GM12878 (cell line): ENCODE data around the gene DGKB. TPM values are rescaled to one million over a fixed set of nuclear protein-coding genes. Genes with fewer than 3 reads are reported as not detected.

Experiments
- ATAC-seq: fragments of 200-7000 bp; cut with Tn5 transposase; 3 replicates; pipeline ENCODE4 v1.9.1; 2020; ENCODE audit warnings: mild to moderate bottlenecking, moderate library complexity
- BruUV-seq: library from RNA; stranded (reverse); fragments of 400-500 nt; replicated peaks from 2 replicates; lab custom pipeline; 2021; lab: Mats Ljungman, UMichigan
- CTCF ChIA-PET: fragments of 300-600 bp; sonication (Branson Sonifier 250); formaldehyde crosslinking; extraction: SDS; loops from one replicate; lab custom pipeline; 2021; ENCODE audit warnings: inconsistent platforms; lab: Yijun Ruan, JAX
- POLR2A ChIA-PET: fragments of 350-600 bp; formaldehyde crosslinking; extraction: SDS; loops from one replicate; lab custom pipeline; 2021; ENCODE audit warnings: inconsistent platforms; lab: Charles Lee
- RAD21 ChIA-PET: fragments of 300-600 bp; sonication (Branson Sonifier 250); formaldehyde crosslinking; loops from one replicate; lab custom pipeline; 2023; ENCODE audit warnings: antibody characterized with exemption; ENCODE audit not compliant: unreplicated experiment; lab: Charles Lee
- SMC1A ChIA-PET: fragments of 300-600 bp; sonication (Branson Sonifier 250); formaldehyde crosslinking; loops from one replicate; lab custom pipeline; 2023; ENCODE audit not compliant: unreplicated experiment, uncharacterized antibody; lab: Charles Lee
- DNase-seq: peaks from one replicate; pipeline ENCODE4 v3.0.0-alpha.2; 2011; ENCODE audit warnings: low read depth, low spot score
- FAIRE-seq: peaks from 3 replicates; lab custom pipeline; 2011; peaks lifted over from hg19 to GRCh38; lab: Jason Lieb, UNC
- H2AFZ ChIP-seq: 2 replicates; pipeline ENCODE4 v1.6.0; 2011; ENCODE audit warnings: low read depth, low read length, control low read depth; ENCODE audit not compliant: control insufficient read depth
- H3K27ac ChIP-seq: 2 replicates; pipeline ENCODE4 v1.5.1; 2011; ENCODE audit warnings: control low read depth; ENCODE audit not compliant: control insufficient read depth, insufficient read depth
- H3K27me3 ChIP-seq, 2 experiments: replicated peaks in 1 of 2; 2 replicates each; pipeline versions ENCODE4 v1.6.0 to v1.6.1; 2011; ENCODE audit warnings: low read length in 1 of 2; ENCODE audit not compliant: control insufficient read depth in 2 of 2, insufficient read depth in 2 of 2
- H3K36me3 ChIP-seq, 2 experiments: 2 replicates each; pipeline ENCODE4 v1.5.1; 2011; ENCODE audit warnings: low read length in 1 of 2; ENCODE audit not compliant: control insufficient read depth in 2 of 2, insufficient read depth in 2 of 2
- H3K4me1 ChIP-seq: 2 replicates; pipeline ENCODE4 v1.6.1; 2011; ENCODE audit warnings: mild to moderate bottlenecking, low read length, moderate library complexity, mixed read lengths; ENCODE audit not compliant: control insufficient read depth, insufficient read depth
- H3K4me2 ChIP-seq: 2 replicates; pipeline ENCODE4 v1.6.0; 2011; ENCODE audit warnings: control low read depth; ENCODE audit not compliant: control insufficient read depth, insufficient read depth
- H3K4me3 ChIP-seq: fragments of 200-600 bp; sonication (generic); 2 replicates; pipeline ENCODE4 v1.5.1; 2016
- H3K79me2 ChIP-seq: 2 replicates; pipeline ENCODE4 v1.6.0; 2011; ENCODE audit warnings: low read length; ENCODE audit not compliant: control insufficient read depth, insufficient read depth
- H3K9ac ChIP-seq: 2 replicates; pipeline ENCODE4 v1.8.0; 2011; ENCODE audit warnings: low read length, control low read depth, mixed read lengths; ENCODE audit not compliant: control insufficient read depth, insufficient read depth
- H3K9me3 ChIP-seq: replicated peaks from 3 replicates; pipeline ENCODE4 v1.5.1; 2011; ENCODE audit warnings: mild to moderate bottlenecking, low read length; ENCODE audit not compliant: control insufficient read depth, insufficient read depth
- H4K20me1 ChIP-seq: 2 replicates; pipeline ENCODE4 v1.6.0; 2011; ENCODE audit not compliant: control insufficient read depth, insufficient read depth
- IKZF1 ChIP-seq: fragments of 450-650 bp; conservative IDR thresholded peaks from 2 replicates; pipeline ENCODE4 v1.6.1; 2017; ENCODE audit warnings: antibody characterized with exemption, mild to moderate bottlenecking
- MLLT1 ChIP-seq: fragments of 450-650 bp; IDR thresholded peaks from 2 replicates; pipeline ENCODE4 v1.6.1; 2016; ENCODE audit warnings: mild to moderate bottlenecking
- MTA2 ChIP-seq: fragments of 450-650 bp; IDR thresholded peaks from 2 replicates; pipeline ENCODE4 v1.6.1; 2016; ENCODE audit warnings: low read depth, mild to moderate bottlenecking, moderate library complexity
- NR2F1 ChIP-seq: fragments of 450-650 bp; conservative IDR thresholded peaks from 2 replicates; pipeline ENCODE4 v1.6.1; 2017; ENCODE audit warnings: mild to moderate bottlenecking
- PRDM15 ChIP-seq: fragments of 450-650 bp; formaldehyde crosslinking; IDR thresholded peaks from 2 replicates; pipeline ENCODE4 v1.4.0; 2020; ENCODE audit warnings: mild to moderate bottlenecking, moderate library complexity
- SRF ChIP-seq, 2 experiments: IDR thresholded peaks; 2 replicates each; pipeline ENCODE4 v1.6.1; 2011; ENCODE audit warnings: low read depth in 2 of 2, low read length in 2 of 2, mild to moderate bottlenecking in 1 of 2, moderate library complexity in 1 of 2
- ZNF24 ChIP-seq: fragments of 450-650 bp; IDR thresholded peaks from 2 replicates; pipeline ENCODE4 v1.6.1; 2017; ENCODE audit warnings: antibody characterized with exemption, mild to moderate bottlenecking
- WGBS: methylation state at CpG from one replicate; pipeline ENCODE4 v1.1.6; 2016; ENCODE audit warnings: low lambda C conversion rate; ENCODE audit not compliant: insufficient replicate concordance, insufficient coverage; ENCODE audit errors: missing lambda C conversion rate; 5-methylcytosine and 5-hydroxymethylcytosine counted together
- in situ Hi-C: fragments of 300-500 bp; cut with MboI; formaldehyde crosslinking; loops from 9 replicates; pipeline ENCODE4 v1.14.3; 2018; ENCODE audit warnings: mixed read lengths
- intact Hi-C: fragments of 100-400 bp; cut with micrococcal nuclease; formaldehyde crosslinking; loops from one replicate; pipeline ENCODE4 v1.14.2; 2022; ENCODE audit not compliant: unreplicated experiment
- polyA plus RNA-seq, 11 experiments: library from polyadenylated mRNA; depleted of rRNA in 4 of 11; unstranded in 6 of 11; stranded (reverse) in 5 of 11; fragments of >200 nt; fragmentation: Nextera tagmentation in 4 of 11; fragmentation: Illumina TruSeq in 1 of 11; extraction: Ambion mirVana in 4 of 11; extraction: Trizol in 1 of 11; gene quantifications; 1 replicate in 1 of 11; 2 replicates in 10 of 11; pipeline versions ENCODE4 v1.2.1 to v1.2.3, GENCODE V29; 2011 to 2016; ENCODE audit warnings: inconsistent platforms in 2 of 11, missing spikeins in 2 of 11, low read depth in 1 of 11
- total RNA-seq, 4 experiments: library from RNA; depleted of rRNA in 3 of 4; stranded (reverse); fragments of >200 nt in 3 of 4; fragmentation: Illumina TruSeq in 1 of 4; extraction: Trizol in 1 of 4; gene quantifications; 2 replicates each; pipeline versions ENCODE4 v1.2.1 to v1.2.3, GENCODE V29; 2013 to 2021
- TF ChIP-seq, protein P1 (sequence below): fragments of 150-350 bp; IDR thresholded peaks from 2 replicates; pipeline ENCODE4 v1.6.1; 2016; ENCODE audit warnings: low read depth, low read length

Gene DGKB
- total and polyA plus RNA-seq, 10 of the 15 experiments (the other 5 are each of a cell fraction or from before 2014, with no cell fraction given): 0.02 to 0.10 (median 0.04) TPM; not detected in 6

GRCh38 chr7:14446829-14447228, 455.7 kb downstream of the DGKB start:
- no peaks in the 10 kb centered on the region for H3K27me3 ChIP-seq
- ChIA-PET SMC1A (interaction anchor here (0.9 to 2.4 kb wide), 3 partner anchors 10 to 70 kb away, joined by 3 to 10 read pairs (median 4); no protein-coding TSS in a partner anchor), RAD21 (interaction anchor here (1.5 kb wide), 1 partner anchor 60 kb away, joined by 3 read pairs; no protein-coding TSS in a partner anchor), CTCF (interaction anchor here (0.7 to 2.2 kb wide), 4 partner anchors 9 to 12 kb away, joined by 3 to 7 read pairs (median 4); no protein-coding TSS in a partner anchor), POLR2A (no interaction called here)
- intact Hi-C loops: no loop called here
- no peaks in the 10 kb centered on the region for H4K20me1 ChIP-seq
- H3K27ac ChIP-seq: no peak overlapping the region
- WGBS: 3% methylated on average over 3 of the region's 3 CpGs
- ATAC-seq (peak; percentile 82), FAIRE-seq (no peak), DNase-seq (no peak)
- no peaks in the 10 kb centered on the region for H3K9me3 ChIP-seq
- H3K79me2 ChIP-seq: no peaks in the 10 kb centered on the region
- H3K4me1 ChIP-seq: no peaks in the 10 kb centered on the region
- no peak overlapping the region for H3K4me2 ChIP-seq
- TF ChIP-seq ZNF24 (no peak), MTA2 (peak; percentile 56; the same call in 1 of the 2 replicates), IKZF1 (peak; percentile 54)
- BruUV-seq: no TSS peak
- no peak overlapping the region for H3K4me3 ChIP-seq
- in situ Hi-C loops: no loop called here
- H3K36me3 ChIP-seq: no peaks in the 10 kb centered on the region
- H2AFZ ChIP-seq: no peak overlapping the region
- no peak overlapping the region for H3K9ac ChIP-seq

DNA sequence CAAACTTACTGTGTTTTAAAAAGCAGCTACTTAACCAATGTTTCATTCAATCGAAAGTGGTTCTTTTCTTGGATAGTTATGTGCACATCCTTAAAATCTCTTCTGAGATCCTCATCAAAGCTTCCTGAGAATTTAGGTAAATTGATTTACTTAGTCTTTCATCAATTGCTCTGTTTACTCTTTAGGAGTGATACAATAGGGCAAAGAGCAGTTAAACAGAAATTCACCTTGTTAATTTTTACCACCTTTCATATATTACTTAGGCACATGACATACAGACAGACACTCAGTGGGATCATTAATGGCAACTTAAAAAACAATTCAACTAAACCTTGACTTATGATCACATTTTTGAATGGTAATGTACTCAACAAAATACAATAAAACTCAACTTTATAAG, 456.3 kb downstream of the DGKB start:
- H3K9ac ChIP-seq: no peak overlapping the region
- FAIRE-seq (no peak), ATAC-seq (no peak), DNase-seq (no peak)
- ChIA-PET POLR2A (no interaction called here), RAD21 (interaction anchor here (1.5 kb wide), 1 partner anchor 59 kb away, joined by 3 read pairs; no protein-coding TSS in a partner anchor), SMC1A (interaction anchor here (0.9 to 2.4 kb wide), 3 partner anchors 10 to 69 kb away, joined by 3 to 10 read pairs (median 4); no protein-coding TSS in a partner anchor), CTCF (interaction anchor here (0.6 to 2.2 kb wide), 3 partner anchors 11 to 107 kb away, joined by 3 to 7 read pairs (median 5); no protein-coding TSS in a partner anchor)
- BruUV-seq: no TSS peak
- no peaks in the 10 kb centered on the region for H3K27me3 ChIP-seq
- no peak overlapping the region for H2AFZ ChIP-seq
- no peak overlapping the region for H3K27ac ChIP-seq
- H3K4me1 ChIP-seq: no peaks in the 10 kb centered on the region
- H3K9me3 ChIP-seq: no peaks in the 10 kb centered on the region
- no peaks in the 10 kb centered on the region for H4K20me1 ChIP-seq
- no peak overlapping the region for H3K4me2 ChIP-seq
- no peaks in the 10 kb centered on the region for H3K79me2 ChIP-seq
- no peak overlapping the region for H3K4me3 ChIP-seq
- no peaks in the 10 kb centered on the region for H3K36me3 ChIP-seq
- in situ Hi-C loops: no loop called here
- 53% methylated on average over 1 of the region's 1 CpG for WGBS
- intact Hi-C loops: no loop called here
- TF ChIP-seq MLLT1 (no peak), SRF (IDR thresholded peaks at IDR 0.05; ENCODE audit: low read depth in 2 of 2, low read length in 2 of 2) (no peak), NR2F1 (no peak), PRDM15 (CRISPR knock-in tag) (no peak)
- TF ChIP-seq, protein P1, sequence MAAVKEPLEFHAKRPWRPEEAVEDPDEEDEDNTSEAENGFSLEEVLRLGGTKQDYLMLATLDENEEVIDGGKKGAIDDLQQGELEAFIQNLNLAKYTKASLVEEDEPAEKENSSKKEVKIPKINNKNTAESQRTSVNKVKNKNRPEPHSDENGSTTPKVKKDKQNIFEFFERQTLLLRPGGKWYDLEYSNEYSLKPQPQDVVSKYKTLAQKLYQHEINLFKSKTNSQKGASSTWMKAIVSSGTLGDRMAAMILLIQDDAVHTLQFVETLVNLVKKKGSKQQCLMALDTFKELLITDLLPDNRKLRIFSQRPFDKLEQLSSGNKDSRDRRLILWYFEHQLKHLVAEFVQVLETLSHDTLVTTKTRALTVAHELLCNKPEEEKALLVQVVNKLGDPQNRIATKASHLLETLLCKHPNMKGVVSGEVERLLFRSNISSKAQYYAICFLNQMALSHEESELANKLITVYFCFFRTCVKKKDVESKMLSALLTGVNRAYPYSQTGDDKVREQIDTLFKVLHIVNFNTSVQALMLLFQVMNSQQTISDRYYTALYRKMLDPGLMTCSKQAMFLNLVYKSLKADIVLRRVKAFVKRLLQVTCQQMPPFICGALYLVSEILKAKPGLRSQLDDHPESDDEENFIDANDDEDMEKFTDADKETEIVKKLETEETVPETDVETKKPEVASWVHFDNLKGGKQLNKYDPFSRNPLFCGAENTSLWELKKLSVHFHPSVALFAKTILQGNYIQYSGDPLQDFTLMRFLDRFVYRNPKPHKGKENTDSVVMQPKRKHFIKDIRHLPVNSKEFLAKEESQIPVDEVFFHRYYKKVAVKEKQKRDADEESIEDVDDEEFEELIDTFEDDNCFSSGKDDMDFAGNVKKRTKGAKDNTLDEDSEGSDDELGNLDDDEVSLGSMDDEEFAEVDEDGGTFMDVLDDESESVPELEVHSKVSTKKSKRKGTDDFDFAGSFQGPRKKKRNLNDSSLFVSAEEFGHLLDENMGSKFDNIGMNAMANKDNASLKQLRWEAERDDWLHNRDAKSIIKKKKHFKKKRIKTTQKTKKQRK: no peak
